H1 (cell line): Measurements from ENCODE around the gene SERPINB8. TPM values are rescaled to one million over a fixed set of nuclear protein-coding genes. Genes with fewer than 3 reads are reported as not detected.

Experiments
- CTCF ChIA-PET: fragments of 300-600 bp; sonication (Branson Sonifier 250); formaldehyde crosslinking; loops from one replicate; lab custom pipeline; 2021; ENCODE audit not compliant: partially characterized antibody; lab: Charles Lee
- POLR2A ChIA-PET: fragments of 300-600 bp; sonication (Branson Sonifier 250); formaldehyde crosslinking; loops from one replicate; lab custom pipeline; 2021; ENCODE audit warnings: inconsistent platforms; ENCODE audit not compliant: partially characterized antibody; lab: Charles Lee
- DNase-seq, 2 experiments: peaks; one replicate each; pipeline versions ENCODE4 v3.0.0 to v3.0.0-alpha.2; 2010 to 2022; ENCODE audit warnings: low spot score in 2 of 2, low read depth in 1 of 2, mixed read lengths in 1 of 2
- FAIRE-seq: peaks from 2 replicates; lab custom pipeline; 2011; peaks lifted over from hg19 to GRCh38; lab: Jason Lieb, UNC
- H2AFZ ChIP-seq: 2 replicates; pipeline ENCODE4 v1.8.1; 2012; ENCODE audit warnings: low read length, inconsistent platforms
- H2AK5ac ChIP-seq: 2 replicates; pipeline ENCODE4 v1.6.1; 2013; ENCODE audit warnings: low read depth, low read length
- H2BK120ac ChIP-seq: replicated peaks from 2 replicates; pipeline ENCODE3; 2013; ENCODE audit warnings: low read depth, low read length, inconsistent platforms
- H2BK12ac ChIP-seq: 2 replicates; pipeline ENCODE4 v1.6.1; 2013; ENCODE audit warnings: low read depth, low read length
- H2BK15ac ChIP-seq: 2 replicates; pipeline ENCODE4 v1.6.1; 2013; ENCODE audit warnings: low read length
- H2BK20ac ChIP-seq: 2 replicates; pipeline ENCODE4 v1.6.1; 2013; ENCODE audit warnings: low read length
- H2BK5ac ChIP-seq: 2 replicates; pipeline ENCODE4 v1.6.1; 2013; ENCODE audit warnings: low read depth, low read length
- H3K14ac ChIP-seq: 2 replicates; pipeline ENCODE4 v1.6.1; 2013; ENCODE audit warnings: inconsistent platforms; ENCODE audit not compliant: insufficient read length
- H3K18ac ChIP-seq: 2 replicates; pipeline ENCODE4 v1.6.1; 2013; ENCODE audit warnings: low read length; ENCODE audit errors: extremely low read depth
- H3K23ac ChIP-seq: 2 replicates; pipeline ENCODE4 v1.6.1; 2013; ENCODE audit warnings: inconsistent platforms; ENCODE audit not compliant: insufficient read length
- H3K23me2 ChIP-seq: 2 replicates; pipeline ENCODE4 v1.6.1; 2013; ENCODE audit warnings: low read depth, low read length
- H3K27ac ChIP-seq: 2 replicates; pipeline ENCODE4 v1.6.1; 2011; ENCODE audit warnings: low read depth, low read length, inconsistent platforms
- H3K27me3 ChIP-seq, 4 experiments: replicated peaks in 1 of 4; 1 replicate in 1 of 4; 2 replicates in 3 of 4; pipeline versions ENCODE4 v1.6.1 to v1.8.1; 2011 to 2013; ENCODE audit warnings: low read length in 3 of 4, mild to moderate bottlenecking in 3 of 4, inconsistent platforms in 2 of 4, mixed read lengths in 2 of 4, moderate library complexity in 1 of 4; ENCODE audit not compliant: control insufficient read depth in 3 of 4, insufficient read depth in 3 of 4; ENCODE audit errors: extremely low read depth in 1 of 4
- H3K36me3 ChIP-seq, 4 experiments: 2 replicates each; pipeline versions ENCODE4 v1.6.1 to v1.8.1; 2011 to 2013; ENCODE audit warnings: mild to moderate bottlenecking in 4 of 4, low read length in 3 of 4, moderate library complexity in 2 of 4, control low read depth in 1 of 4, inconsistent platforms in 1 of 4; ENCODE audit not compliant: insufficient read depth in 4 of 4, control insufficient read depth in 2 of 4
- H3K4ac ChIP-seq: replicated peaks from 2 replicates; pipeline ENCODE3; 2013; ENCODE audit warnings: low read length, low read depth, mixed read lengths, inconsistent platforms; ENCODE audit not compliant: insufficient read length
- H3K4me1 ChIP-seq, 4 experiments: replicated peaks in 1 of 4; 1 replicate in 1 of 4; 2 replicates in 3 of 4; pipeline versions ENCODE4 v1.6.1 to v1.8.1; 2011 to 2013; ENCODE audit warnings: low read length in 3 of 4, inconsistent platforms in 2 of 4, mixed read lengths in 1 of 4; ENCODE audit not compliant: insufficient read depth in 4 of 4, control insufficient read depth in 3 of 4
- H3K4me2 ChIP-seq, 2 experiments: 2 replicates each; pipeline versions ENCODE4 v1.6.1 to v1.8.1; 2011 to 2013; ENCODE audit warnings: low read depth in 2 of 2, low read length in 2 of 2, control low read depth in 1 of 2, inconsistent platforms in 1 of 2, mild to moderate bottlenecking in 1 of 2; ENCODE audit not compliant: insufficient read depth in 1 of 2
- H3K4me3 ChIP-seq, 4 experiments: fragments of 200-600, 300-600 bp in 1 of 4; sonication (generic), shearing (Covaris generic), sonication (Bioruptor Twin) in 1 of 4; 2 replicates each; pipeline versions ENCODE4 v1.5.1 to v1.8.1; 2011 to 2016; ENCODE audit warnings: low read length in 4 of 4, low read depth in 3 of 4, control low read depth in 2 of 4, inconsistent platforms in 2 of 4, mild to moderate bottlenecking in 2 of 4, mixed read lengths in 1 of 4, moderate library complexity in 1 of 4; ENCODE audit not compliant: insufficient read depth in 2 of 4; ENCODE audit errors: extremely low read depth in 1 of 4
- H3K56ac ChIP-seq: replicated peaks from 2 replicates; pipeline ENCODE3; 2013; ENCODE audit warnings: low read depth, mild to moderate bottlenecking, mixed read lengths, low read length, inconsistent platforms; ENCODE audit not compliant: insufficient read length
- H3K79me1 ChIP-seq: 2 replicates; pipeline ENCODE4 v1.6.1; 2013; ENCODE audit warnings: low read depth, low read length, control low read depth
- H3K79me2 ChIP-seq, 2 experiments: 2 replicates each; pipeline versions ENCODE4 v1.6.1 to v1.8.1; 2012 to 2013; ENCODE audit warnings: low read length in 2 of 2, mild to moderate bottlenecking in 2 of 2, inconsistent platforms in 1 of 2; ENCODE audit not compliant: insufficient read depth in 2 of 2, control insufficient read depth in 1 of 2
- H3K9ac ChIP-seq, 4 experiments: replicated peaks in 1 of 4; 1 replicate in 1 of 4; 2 replicates in 3 of 4; pipeline versions ENCODE4 v1.6.1 to v1.8.1; 2011 to 2013; ENCODE audit warnings: low read depth in 3 of 4, low read length in 3 of 4, control low read depth in 2 of 4, mild to moderate bottlenecking in 2 of 4, moderate library complexity in 2 of 4, inconsistent platforms in 1 of 4; ENCODE audit errors: extremely low read depth in 1 of 4
- H3K9me3 ChIP-seq, 2 experiments: 2 replicates each; pipeline versions ENCODE4 v1.6.1 to v1.8.1; 2012 to 2013; ENCODE audit warnings: mild to moderate bottlenecking in 2 of 2, moderate library complexity in 2 of 2, control low read depth in 1 of 2, inconsistent platforms in 1 of 2, low read depth in 1 of 2, low read length in 1 of 2, mixed read lengths in 1 of 2; ENCODE audit not compliant: insufficient read depth in 2 of 2
- H4K20me1 ChIP-seq, 2 experiments: replicated peaks in 1 of 2; 2 replicates each; pipeline versions ENCODE3 to v1.8.1; 2011 to 2013; ENCODE audit warnings: inconsistent platforms in 2 of 2, low read length in 2 of 2, mild to moderate bottlenecking in 1 of 2; ENCODE audit not compliant: insufficient read depth in 2 of 2, control insufficient read depth in 1 of 2
- H4K5ac ChIP-seq: 2 replicates; pipeline ENCODE4 v1.6.1; 2013; ENCODE audit warnings: low read length, low read depth, mixed read lengths, inconsistent platforms; ENCODE audit not compliant: insufficient read length
- H4K8ac ChIP-seq: 2 replicates; pipeline ENCODE4 v1.8.0; 2013; ENCODE audit warnings: mild to moderate bottlenecking, moderate library complexity, low read length, inconsistent platforms; ENCODE audit not compliant: insufficient read depth; ENCODE audit errors: extremely low read depth
- H4K91ac ChIP-seq: replicated peaks from 2 replicates; pipeline ENCODE3; 2013; ENCODE audit warnings: low read length, mixed read lengths, inconsistent platforms; ENCODE audit not compliant: insufficient read length
- BRCA1 ChIP-seq: IDR thresholded peaks from 2 replicates; pipeline ENCODE4 v1.6.1; 2012; ENCODE audit warnings: low read depth, low read length, improper control_type of control experiment
- CBX8 ChIP-seq: fragments of 300-800, 300-1000 bp; sonication (generic); IDR thresholded peaks from 2 replicates; pipeline ENCODE4 v1.7.1; 2016; ENCODE audit warnings: low read depth, low read length, borderline replicate concordance
- CHD2 ChIP-seq: IDR thresholded peaks from 2 replicates; pipeline ENCODE4 v1.6.1; 2012; ENCODE audit warnings: low read length, improper control_type of control experiment
- CREB1 ChIP-seq: IDR thresholded peaks from 2 replicates; pipeline ENCODE4 v1.6.1; 2012; ENCODE audit warnings: inconsistent platforms
- GTF2F1 ChIP-seq: IDR thresholded peaks from 2 replicates; pipeline ENCODE4 v1.6.1; 2012; ENCODE audit warnings: low read depth, low read length, improper control_type of control experiment, borderline replicate concordance
- HDAC2 ChIP-seq, 2 experiments: fragments of 300-600 bp in 1 of 2; sonication (generic) in 1 of 2; IDR thresholded peaks; 2 replicates each; pipeline ENCODE4 v1.6.1; 2011 to 2012; ENCODE audit warnings: low read depth in 2 of 2, low read length in 2 of 2, mild to moderate bottlenecking in 2 of 2, moderate library complexity in 2 of 2, borderline replicate concordance in 1 of 2, inconsistent platforms in 1 of 2
- KDM1A ChIP-seq: fragments of 200-600, 300-600 bp; sonication (generic); IDR thresholded peaks from 2 replicates; pipeline ENCODE4 v1.7.1; 2016; ENCODE audit warnings: mild to moderate bottlenecking, low read length, borderline replicate concordance
- KDM4A ChIP-seq: IDR thresholded peaks from one replicate; pipeline ENCODE4 v1.7.1; 2012; ENCODE audit warnings: low read depth, mild to moderate bottlenecking, moderate library complexity, low read length, inconsistent platforms; ENCODE audit not compliant: severe bottlenecking
- KDM5A ChIP-seq: fragments of 200-600 bp; IDR thresholded peaks from 2 replicates; pipeline ENCODE4 v1.7.1; 2012; ENCODE audit warnings: mild to moderate bottlenecking, low read length, inconsistent platforms, mixed read lengths
- RNF2 ChIP-seq: fragments of 200-900, 300-1000 bp; sonication (generic); IDR thresholded peaks from 2 replicates; pipeline ENCODE4 v1.7.1; 2016; ENCODE audit warnings: borderline replicate concordance, low read depth, mild to moderate bottlenecking, antibody characterized with exemption, low read length; ENCODE audit not compliant: poor library complexity, severe bottlenecking; ENCODE audit errors: missing control alignments
- RXRA ChIP-seq: IDR thresholded peaks from 2 replicates; pipeline ENCODE4 v1.6.1; 2011; ENCODE audit warnings: low read depth, mild to moderate bottlenecking, low read length, moderate library complexity; ENCODE audit not compliant: insufficient read depth
- SAP30 ChIP-seq: fragments of 300-600 bp; sonication (generic); IDR thresholded peaks from 2 replicates; pipeline ENCODE4 v1.7.1; 2012; ENCODE audit warnings: low read length, moderate library complexity, mild to moderate bottlenecking, inconsistent platforms; ENCODE audit not compliant: insufficient read depth, insufficient replicate concordance
- SIRT6 ChIP-seq: IDR thresholded peaks from one replicate; pipeline ENCODE4 v1.7.1; 2012; ENCODE audit warnings: low read length, inconsistent platforms
- SP4 ChIP-seq: IDR thresholded peaks from 2 replicates; pipeline ENCODE4 v1.6.1; 2012; ENCODE audit warnings: low read length, inconsistent platforms
- SUZ12 ChIP-seq: fragments of 200-600 bp; sonication (generic); IDR thresholded peaks from 2 replicates; pipeline ENCODE4 v1.6.1; 2012; ENCODE audit warnings: mild to moderate bottlenecking, inconsistent platforms, low read length, moderate library complexity, mixed read lengths
- polyA plus RNA-seq, 7 experiments: library from polyadenylated mRNA; depleted of rRNA in 3 of 7; stranded (reverse) in 5 of 7; unstranded in 2 of 7; fragments of >200 nt in 5 of 7; fragments of 200-250 nt in 2 of 7; gene quantifications; 1 replicate in 5 of 7; 2 replicates in 1 of 7; 4 replicates in 1 of 7; pipeline versions ENCODE4 v1.2.1 to v1.2.3, GENCODE V29; 2011 to 2013; ENCODE audit warnings: missing spikeins in 2 of 7, mixed read lengths in 2 of 7
- total RNA-seq: library from RNA; stranded (reverse); fragmentation: NEBNext Ultra II Directional; extraction: Animal tissue kit (Norgen Biotek cat#: 25700); gene quantifications from 2 replicates; pipeline ENCODE4 v1.2.1, GENCODE V29; 2021

SERPINB8 gene
- total and polyA plus RNA-seq, 2 of the 8 experiments (the other 6 are each of a cell fraction or from before 2014, with no cell fraction given), result 0.42 to 1.2 TPM

DNA sequence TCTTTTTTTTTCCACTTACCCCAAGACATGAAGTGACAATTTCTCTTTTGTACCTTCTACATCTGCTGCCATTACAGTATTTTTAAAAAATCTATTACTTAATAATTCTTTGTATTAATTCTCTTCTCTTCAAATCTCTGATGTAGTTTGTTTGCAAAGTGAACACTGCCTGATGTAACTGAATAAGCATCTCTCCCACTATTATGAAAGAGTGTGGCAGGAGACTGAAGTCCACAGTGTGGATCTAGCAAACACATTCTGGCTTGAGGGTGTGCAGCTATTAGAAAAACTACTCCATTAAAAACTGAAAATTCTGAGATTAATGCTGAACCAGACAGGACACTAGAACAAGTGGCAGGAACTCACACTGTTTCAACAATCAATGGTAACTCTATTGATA, 5.0 kb upstream of the SERPINB8 start:
- no peaks in the 10 kb centered on the region for H3K9me3 ChIP-seq
- no peaks in the 10 kb centered on the region for H3K23me2 ChIP-seq
- no peaks in the 10 kb centered on the region; a peak in 1 of 7 replicates for H3K4me1 ChIP-seq
- H2BK20ac ChIP-seq, result no peak overlapping the region
- no peak overlapping the region for H3K14ac ChIP-seq
- H3K4me2 ChIP-seq, result no peak overlapping the region
- H4K91ac ChIP-seq, result no peak overlapping the region
- H3K79me2 ChIP-seq, result no peaks in the 10 kb centered on the region
- FAIRE-seq, result no peak
- no peak overlapping the region for H3K18ac ChIP-seq
- H3K4ac ChIP-seq, result no peak overlapping the region
- H4K5ac ChIP-seq, result no peak overlapping the region
- H4K20me1 ChIP-seq, result peaks cover 0 to 2% of the 10 kb centered on the region in 2 experiments
- H2BK5ac ChIP-seq, result no peak overlapping the region
- no peak for DNase-seq
- H2BK15ac ChIP-seq, result no peak overlapping the region
- H2AK5ac ChIP-seq, result no peak overlapping the region
- POLR2A ChIA-PET, result no interaction called here
- no peak overlapping the region for H2AFZ ChIP-seq
- H4K8ac ChIP-seq, result no peak overlapping the region
- no peak overlapping the region for H2BK12ac ChIP-seq
- no peak overlapping the region for H3K27ac ChIP-seq
- H2BK120ac ChIP-seq, result no peak overlapping the region
- H3K27me3 ChIP-seq, result no peaks in the 10 kb centered on the region; a peak in 1 of 7 replicates
- no peak overlapping the region for H3K9ac ChIP-seq
- H3K4me3 ChIP-seq, result no peak overlapping the region
- CTCF ChIA-PET, result interaction anchor here (0.7 to 6.7 kb wide), 12 partner anchors 11 to 372 kb away, joined by 3 to 59 read pairs (median 12); no protein-coding TSS in a partner anchor
- H3K79me1 ChIP-seq, result no peaks in the 10 kb centered on the region
- no peaks in the 10 kb centered on the region for H3K36me3 ChIP-seq
- no peak overlapping the region for H3K56ac ChIP-seq
- no peak overlapping the region for H3K23ac ChIP-seq
- TF ChIP-seq SUZ12 (no peak), CBX8 (no peak), SP4 (no peak), BRCA1 (no peak), SAP30 (no peak), RNF2 (no peak), CHD2 (no peak), KDM5A (no peak), SIRT6 (no peak), HDAC2 (IDR thresholded peaks at IDR 0.05; ENCODE audit: borderline replicate concordance in 1 of 2, low read depth in 2 of 2, low read length in 2 of 2) (no peak), KDM4A (no peak), RXRA (no peak), CREB1 (no peak), KDM1A (no peak), GTF2F1 (no peak)
